RWPE2 (cell line): Measurements from ENCODE around the gene ACKR4.

Source experiments
- ATAC-seq: fragments of 200-7000 bp; cut with Tn5 transposase; 3 replicates; pipeline ENCODE4 v1.9.1; 2021; ENCODE audit warnings: low read depth
- DNase-seq: peaks from one replicate; pipeline ENCODE4 v3.0.0-alpha.2; 2020; ENCODE audit warnings: low spot score
- H3K27ac ChIP-seq: fragments of 450-650 bp; 2 replicates; pipeline ENCODE4 v1.5.1; 2017; ENCODE audit warnings: mild to moderate bottlenecking; ENCODE audit not compliant: poor library complexity, severe bottlenecking
- H3K27me3 ChIP-seq: fragments of 250-450 bp; sonication (Bioruptor Pico); 2 replicates; pipeline ENCODE4 v1.5.1; 2021; ENCODE audit warnings: mild to moderate bottlenecking, moderate library complexity; ENCODE audit not compliant: insufficient read depth, poor library complexity, severe bottlenecking
- H3K36me3 ChIP-seq: fragments of 250-450 bp; sonication (Bioruptor Pico); 2 replicates; pipeline ENCODE4 v1.5.1; 2020; ENCODE audit warnings: low read depth, mild to moderate bottlenecking, moderate library complexity
- H3K4me1 ChIP-seq: fragments of 250-450 bp; sonication (Bioruptor Pico); 2 replicates; pipeline ENCODE4 v1.5.1; 2021; ENCODE audit warnings: mild to moderate bottlenecking, moderate library complexity; ENCODE audit not compliant: insufficient read depth, poor library complexity, severe bottlenecking
- H3K4me3 ChIP-seq: fragments of 250-450 bp; sonication (Bioruptor Pico); 2 replicates; pipeline ENCODE4 v1.5.1; 2021; ENCODE audit warnings: mild to moderate bottlenecking, moderate library complexity; ENCODE audit not compliant: severe bottlenecking
- H3K9me3 ChIP-seq: fragments of 250-450 bp; sonication (Bioruptor Pico); 2 replicates; pipeline ENCODE4 v1.5.1; 2021; ENCODE audit warnings: mild to moderate bottlenecking, moderate library complexity; ENCODE audit not compliant: severe bottlenecking
- TF ChIP-seq, protein P1 (sequence below): fragments of 450-650 bp; IDR thresholded peaks from one replicate; pipeline ENCODE4 v1.5.1; 2017; ENCODE audit warnings: mild to moderate bottlenecking, moderate library complexity; ENCODE audit not compliant: poor library complexity, severe bottlenecking

The ACKR4 gene

DNA sequence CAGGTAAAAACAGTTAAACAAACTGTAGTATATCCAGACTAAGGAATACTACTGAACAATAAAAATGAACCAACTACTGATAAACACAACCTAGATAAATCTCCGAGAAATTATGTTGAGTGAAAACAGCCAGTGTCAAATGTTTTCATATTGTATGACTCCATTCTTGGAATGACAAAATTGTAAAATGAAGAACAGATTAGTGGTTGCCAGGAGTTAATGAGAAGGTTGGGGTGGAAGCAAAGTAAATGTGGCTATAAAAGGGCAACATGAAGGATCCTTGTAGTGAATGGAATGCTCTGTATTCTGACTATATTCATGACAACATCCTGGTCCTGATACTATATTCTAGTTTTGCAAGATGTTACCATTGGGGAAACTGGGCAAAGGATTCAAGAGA, 27.5 kb upstream of the ACKR4 start:
- TF ChIP-seq, protein P1, sequence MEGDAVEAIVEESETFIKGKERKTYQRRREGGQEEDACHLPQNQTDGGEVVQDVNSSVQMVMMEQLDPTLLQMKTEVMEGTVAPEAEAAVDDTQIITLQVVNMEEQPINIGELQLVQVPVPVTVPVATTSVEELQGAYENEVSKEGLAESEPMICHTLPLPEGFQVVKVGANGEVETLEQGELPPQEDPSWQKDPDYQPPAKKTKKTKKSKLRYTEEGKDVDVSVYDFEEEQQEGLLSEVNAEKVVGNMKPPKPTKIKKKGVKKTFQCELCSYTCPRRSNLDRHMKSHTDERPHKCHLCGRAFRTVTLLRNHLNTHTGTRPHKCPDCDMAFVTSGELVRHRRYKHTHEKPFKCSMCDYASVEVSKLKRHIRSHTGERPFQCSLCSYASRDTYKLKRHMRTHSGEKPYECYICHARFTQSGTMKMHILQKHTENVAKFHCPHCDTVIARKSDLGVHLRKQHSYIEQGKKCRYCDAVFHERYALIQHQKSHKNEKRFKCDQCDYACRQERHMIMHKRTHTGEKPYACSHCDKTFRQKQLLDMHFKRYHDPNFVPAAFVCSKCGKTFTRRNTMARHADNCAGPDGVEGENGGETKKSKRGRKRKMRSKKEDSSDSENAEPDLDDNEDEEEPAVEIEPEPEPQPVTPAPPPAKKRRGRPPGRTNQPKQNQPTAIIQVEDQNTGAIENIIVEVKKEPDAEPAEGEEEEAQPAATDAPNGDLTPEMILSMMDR = no peak
- H3K36me3 ChIP-seq = peaks cover 5% of the 10 kb centered on the region; the same call in 1 of the 2 replicates
- H3K4me3 ChIP-seq = no peak overlapping the region
- ATAC-seq (no peak), DNase-seq (no peak)
- no peaks in the 10 kb centered on the region for H3K4me1 ChIP-seq
- no peaks in the 10 kb centered on the region for H3K27me3 ChIP-seq
- H3K9me3 ChIP-seq = no peaks in the 10 kb centered on the region
- H3K27ac ChIP-seq = no peak overlapping the region

DNA sequence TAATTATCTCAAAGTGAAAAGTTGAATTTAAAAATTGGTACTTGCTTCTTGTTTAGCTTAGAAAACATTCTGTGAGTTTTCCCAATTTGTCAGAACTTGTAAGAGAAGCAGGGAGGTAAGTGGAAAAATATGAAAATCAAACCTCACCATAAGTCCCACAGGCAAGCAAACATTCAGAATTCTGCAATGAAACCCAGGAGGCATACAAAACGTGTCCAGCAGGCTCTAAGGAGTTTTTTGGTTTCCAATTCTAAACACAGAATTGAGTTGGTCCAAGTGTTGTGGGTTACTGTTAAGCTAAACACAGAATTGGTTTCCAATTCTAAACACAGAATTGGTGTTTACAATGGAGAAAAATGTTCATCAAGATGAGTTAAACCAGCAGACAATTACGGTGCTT, 27.1 kb upstream of the ACKR4 start:
- Histone ChIP-seq H3K4me1 (no peaks in the 10 kb centered on the region), H3K4me3 (no peak overlapping the region), H3K9me3 (no peaks in the 10 kb centered on the region), H3K36me3 (peaks cover 6% of the 10 kb centered on the region), H3K27ac (no peak overlapping the region), H3K27me3 (no peaks in the 10 kb centered on the region)
- ATAC-seq (no peak), DNase-seq (no peak)
- TF ChIP-seq, protein P1 = no peak

DNA sequence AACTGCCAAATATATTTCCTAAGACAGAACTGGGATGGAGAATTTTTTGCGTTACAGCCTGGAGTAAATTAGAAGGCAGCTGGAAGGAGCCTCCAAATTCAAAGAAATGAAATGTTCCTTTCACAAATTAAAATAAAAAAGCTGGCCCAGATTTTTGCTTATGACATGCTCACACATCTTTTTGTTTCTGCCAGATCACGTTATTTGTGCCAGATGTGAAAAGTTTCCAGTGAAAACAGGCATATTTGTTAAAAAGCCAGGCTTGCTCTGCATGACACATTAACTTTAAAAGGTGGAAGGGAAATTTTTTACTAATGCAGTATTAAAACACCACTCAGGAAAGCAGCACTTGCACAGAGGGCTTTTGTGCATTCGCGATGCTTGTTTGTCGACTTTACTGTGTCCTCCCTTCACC, 23.3 kb upstream of the ACKR4 start:
- H3K4me3 ChIP-seq = no peak overlapping the region
- H3K27me3 ChIP-seq = no peaks in the 10 kb centered on the region
- H3K36me3 ChIP-seq = peaks cover 29% of the 10 kb centered on the region
- TF ChIP-seq, protein P1 = no peak
- no peak for ATAC-seq
- no peaks in the 10 kb centered on the region for H3K9me3 ChIP-seq
- H3K4me1 ChIP-seq = peaks cover 12% of the 10 kb centered on the region
- DNase-seq = no peak
- no peak overlapping the region for H3K27ac ChIP-seq

DNA sequence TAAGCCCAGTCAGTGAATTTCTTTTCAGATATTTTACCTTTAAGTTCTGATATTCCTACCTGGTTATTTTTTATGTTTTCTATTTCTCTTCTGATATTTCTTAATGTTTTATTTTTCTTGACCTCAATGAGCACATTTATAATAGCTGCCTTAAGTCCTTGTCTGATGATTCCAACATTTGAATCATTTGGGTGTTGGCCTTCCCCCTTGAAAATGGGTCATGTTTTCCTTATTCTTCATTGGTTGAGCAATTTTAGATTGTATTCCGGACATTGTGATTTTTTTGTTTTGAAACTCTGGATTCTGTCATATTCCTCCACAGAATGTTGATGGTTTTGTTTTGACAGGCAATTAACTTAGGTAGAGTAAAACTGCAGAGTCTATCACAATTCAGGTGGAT, 9.7 kb upstream of the ACKR4 start:
- no peaks in the 10 kb centered on the region for H3K4me1 ChIP-seq
- TF ChIP-seq, protein P1 = no peak
- no peaks in the 10 kb centered on the region for H3K9me3 ChIP-seq
- no peaks in the 10 kb centered on the region for H3K36me3 ChIP-seq
- H3K27me3 ChIP-seq = no peaks in the 10 kb centered on the region
- no peak overlapping the region for H3K27ac ChIP-seq
- H3K4me3 ChIP-seq = no peak overlapping the region
- no peak for ATAC-seq
- no peak for DNase-seq

DNA sequence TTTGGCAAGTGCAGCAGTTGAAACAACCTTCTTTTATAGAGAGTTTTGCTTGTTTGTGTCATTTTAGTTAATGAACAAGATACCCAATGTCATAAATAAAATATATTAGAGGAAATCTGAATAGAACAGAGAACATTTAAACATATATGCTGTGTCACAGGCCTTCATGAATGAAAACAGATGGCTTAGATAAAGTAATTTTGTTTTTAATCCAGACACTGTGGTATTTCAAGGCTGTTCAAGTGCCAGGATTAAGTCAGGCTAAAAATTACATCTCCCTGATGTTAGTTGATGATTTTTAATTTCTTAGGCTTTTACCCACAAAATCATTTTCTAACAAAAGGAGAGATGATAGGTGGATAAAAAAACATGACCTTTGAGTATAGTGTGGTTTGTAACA, 4.9 kb upstream of the ACKR4 start:
- Histone ChIP-seq H3K4me3 (no peak overlapping the region), H3K4me1 (peaks cover 23% of the 10 kb centered on the region), H3K27ac (no peak overlapping the region), H3K27me3 (no peaks in the 10 kb centered on the region), H3K9me3 (no peaks in the 10 kb centered on the region), H3K36me3 (no peaks in the 10 kb centered on the region; the same call in 1 of the 2 replicates)
- TF ChIP-seq, protein P1 = no peak
- DNase-seq (no peak), ATAC-seq (no peak)
